Measurements from ENCODE around the gene CTNNB1. TPM values are rescaled to one million over a fixed set of nuclear protein-coding genes. Genes with fewer than 3 reads are reported as not detected.

Gene CTNNB1
- total and polyA plus RNA-seq, 4 donors = 63.3 to 265 (median 151) TPM

DNA sequence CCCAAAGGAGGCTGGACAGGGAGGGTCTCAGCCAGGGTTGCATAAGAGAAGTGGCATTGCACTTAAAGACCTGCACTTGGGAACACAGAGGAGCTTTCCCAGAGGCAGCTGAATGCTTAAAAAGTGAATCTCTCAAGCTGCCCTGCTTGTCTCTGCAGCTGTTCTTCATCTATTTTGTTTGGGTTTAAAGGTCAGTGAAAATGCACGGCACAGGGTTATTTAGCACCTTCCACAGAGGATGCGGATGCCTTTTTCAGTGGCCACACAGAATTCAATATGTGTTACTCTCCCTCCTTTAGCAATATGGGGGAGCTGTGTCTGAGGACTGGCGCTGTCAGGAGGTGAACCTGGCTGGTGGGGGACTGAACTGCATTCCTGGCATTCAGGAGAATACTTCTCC, 22.7 kb upstream of the CTNNB1 start:
- no peaks in the 10 kb centered on the region for H3K4me1 ChIP-seq (ENCODE audit: control insufficient read depth in 4 of 4, insufficient read depth in 4 of 4, low read length in 3 of 4)
- H3K4me3 ChIP-seq (ENCODE audit: low read depth in 1 of 3, low read length in 3 of 3) = no peak overlapping the region
- no peaks in the 10 kb centered on the region for H3K27me3 ChIP-seq (ENCODE audit: control insufficient read depth in 4 of 4, insufficient read depth in 4 of 4, low read length in 3 of 4)
- 54% methylated on average over 3 of the region's 3 CpGs for WGBS
- no peak overlapping the region for H3K27ac ChIP-seq (ENCODE audit: low read depth in 1 of 2, low read length in 2 of 2)
- TF ChIP-seq FOXA1 (IDR thresholded peaks at IDR 0.05) (no peak), FOXA2 (IDR thresholded peaks at IDR 0.05) (no peak), EGR1 (IDR thresholded peaks at IDR 0.05; ENCODE audit: low read depth in 2 of 2) (no peak), YY1 (IDR thresholded peaks at IDR 0.05) (no peak), GABPA (IDR thresholded peaks at IDR 0.05 in 1 of 2, conservative IDR thresholded peaks at IDR 0.05 in 1 of 2) (no peak), HNF4G (IDR thresholded peaks at IDR 0.05) (no peak), CTCF (IDR thresholded peaks at IDR 0.05; ENCODE audit: low read depth, low read length, missing input control) (no peak), TAF1 (conservative IDR thresholded peaks at IDR 0.05) (no peak)
- TF ChIP-seq, protein P1, sequence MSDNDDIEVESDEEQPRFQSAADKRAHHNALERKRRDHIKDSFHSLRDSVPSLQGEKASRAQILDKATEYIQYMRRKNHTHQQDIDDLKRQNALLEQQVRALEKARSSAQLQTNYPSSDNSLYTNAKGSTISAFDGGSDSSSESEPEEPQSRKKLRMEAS (IDR thresholded peaks at IDR 0.05) = no peak
- no peaks in the 10 kb centered on the region for H3K9me3 ChIP-seq (ENCODE audit: control insufficient read depth in 4 of 4, low read length in 3 of 4)
- H3K9ac ChIP-seq (ENCODE audit: low read depth in 1 of 2, low read length in 2 of 2) = no peak overlapping the region
- no peaks in the 10 kb centered on the region for H3K36me3 ChIP-seq (ENCODE audit: control insufficient read depth in 4 of 4, insufficient read depth in 3 of 4, low read depth in 1 of 4, low read length in 3 of 4)
- DNase-seq (ENCODE audit: low spot score) = no peak

DNA sequence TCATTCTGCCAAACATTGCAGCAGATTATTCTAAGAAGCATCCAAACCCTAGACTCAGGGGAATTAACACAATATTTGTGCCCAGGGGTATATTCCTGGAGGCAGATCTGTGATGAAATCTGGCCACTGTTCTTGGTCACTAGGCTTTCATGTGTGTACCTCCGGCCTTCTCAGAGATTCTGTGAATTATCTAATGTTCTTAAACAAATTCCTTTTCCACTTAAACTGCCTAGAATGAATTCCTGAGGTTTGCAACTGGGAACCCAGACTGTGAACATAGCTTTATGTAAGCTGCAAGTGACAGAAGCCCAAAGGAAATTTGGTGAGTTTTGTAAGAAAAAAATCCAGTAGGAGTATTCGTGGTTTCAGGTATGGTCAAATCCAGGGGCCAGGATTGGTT, 20.7 kb upstream of the CTNNB1 start:
- no peak overlapping the region for H3K9ac ChIP-seq (ENCODE audit: low read depth in 1 of 2, low read length in 2 of 2)
- DNase-seq (ENCODE audit: low spot score) = no peak
- H3K27ac ChIP-seq (ENCODE audit: low read depth in 1 of 2, low read length in 2 of 2) = no peak overlapping the region
- H3K36me3 ChIP-seq (ENCODE audit: control insufficient read depth in 4 of 4, insufficient read depth in 3 of 4, low read depth in 1 of 4, low read length in 3 of 4) = no peaks in the 10 kb centered on the region
- H3K4me1 ChIP-seq (ENCODE audit: control insufficient read depth in 4 of 4, insufficient read depth in 4 of 4, low read length in 3 of 4) = no peaks in the 10 kb centered on the region
- 92% methylated on average over 2 of the region's 2 CpGs for WGBS
- no peak overlapping the region for H3K4me3 ChIP-seq (ENCODE audit: low read depth in 1 of 3, low read length in 3 of 3)
- no peaks in the 10 kb centered on the region for H3K9me3 ChIP-seq (ENCODE audit: control insufficient read depth in 4 of 4, low read length in 3 of 4)
- TF ChIP-seq REST (IDR thresholded peaks at IDR 0.05) (no peak), CTCF (IDR thresholded peaks at IDR 0.05; ENCODE audit: low read depth, low read length, missing input control) (no peak), HNF4A (conservative IDR thresholded peaks at IDR 0.05) (no peak), TAF1 (conservative IDR thresholded peaks at IDR 0.05) (no peak), FOXA1 (IDR thresholded peaks at IDR 0.05) (no peak), FOXA2 (IDR thresholded peaks at IDR 0.05) (no peak), YY1 (IDR thresholded peaks at IDR 0.05) (no peak), JUND (IDR thresholded peaks at IDR 0.05) (no peak)
- TF ChIP-seq, protein P1 (IDR thresholded peaks at IDR 0.05) = no peak
- TF ChIP-seq, protein P2, sequence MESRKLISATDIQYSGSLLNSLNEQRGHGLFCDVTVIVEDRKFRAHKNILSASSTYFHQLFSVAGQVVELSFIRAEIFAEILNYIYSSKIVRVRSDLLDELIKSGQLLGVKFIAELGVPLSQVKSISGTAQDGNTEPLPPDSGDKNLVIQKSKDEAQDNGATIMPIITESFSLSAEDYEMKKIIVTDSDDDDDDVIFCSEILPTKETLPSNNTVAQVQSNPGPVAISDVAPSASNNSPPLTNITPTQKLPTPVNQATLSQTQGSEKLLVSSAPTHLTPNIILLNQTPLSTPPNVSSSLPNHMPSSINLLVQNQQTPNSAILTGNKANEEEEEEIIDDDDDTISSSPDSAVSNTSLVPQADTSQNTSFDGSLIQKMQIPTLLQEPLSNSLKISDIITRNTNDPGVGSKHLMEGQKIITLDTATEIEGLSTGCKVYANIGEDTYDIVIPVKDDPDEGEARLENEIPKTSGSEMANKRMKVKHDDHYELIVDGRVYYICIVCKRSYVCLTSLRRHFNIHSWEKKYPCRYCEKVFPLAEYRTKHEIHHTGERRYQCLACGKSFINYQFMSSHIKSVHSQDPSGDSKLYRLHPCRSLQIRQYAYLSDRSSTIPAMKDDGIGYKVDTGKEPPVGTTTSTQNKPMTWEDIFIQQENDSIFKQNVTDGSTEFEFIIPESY (IDR thresholded peaks at IDR 0.05) = no peak
- no peaks in the 10 kb centered on the region for H3K27me3 ChIP-seq (ENCODE audit: control insufficient read depth in 4 of 4, insufficient read depth in 4 of 4, low read length in 3 of 4)
